H1 (cell line): ENCODE measurements around the gene DIPK1C. TPM values are rescaled to one million over a fixed set of nuclear protein-coding genes. Genes with fewer than 3 reads are reported as not detected.

ENCODE experiments used
- HDAC6 ChIP-seq: IDR thresholded peaks from one replicate; pipeline ENCODE4 v1.7.1; 2012; ENCODE audit warnings: low read depth, mild to moderate bottlenecking, inconsistent platforms, low read length, moderate library complexity
- JUN ChIP-seq: IDR thresholded peaks from 2 replicates; pipeline ENCODE4 v1.6.1; 2011; ENCODE audit warnings: low read depth, mild to moderate bottlenecking, improper control_type of control experiment, low read length
- polyA plus RNA-seq, 7 experiments: library from polyadenylated mRNA; depleted of rRNA in 3 of 7; stranded (reverse) in 5 of 7; unstranded in 2 of 7; fragments of >200 nt in 5 of 7; fragments of 200-250 nt in 2 of 7; gene quantifications; 1 replicate in 5 of 7; 2 replicates in 1 of 7; 4 replicates in 1 of 7; pipeline versions ENCODE4 v1.2.1 to v1.2.3, GENCODE V29; 2011 to 2013; ENCODE audit warnings: missing spikeins in 2 of 7, mixed read lengths in 2 of 7
- total RNA-seq: library from RNA; stranded (reverse); fragmentation: NEBNext Ultra II Directional; extraction: Animal tissue kit (Norgen Biotek cat#: 25700); gene quantifications from 2 replicates; pipeline ENCODE4 v1.2.1, GENCODE V29; 2021
- TF ChIP-seq, protein P1 (sequence below): fragments of 300-600 bp; sonication (generic); IDR thresholded peaks from 2 replicates; pipeline ENCODE4 v1.7.1; 2012; ENCODE audit warnings: low read length, moderate library complexity, mild to moderate bottlenecking, inconsistent platforms; ENCODE audit not compliant: insufficient replicate concordance

DIPK1C gene
- total and polyA plus RNA-seq, 2 of the 8 experiments (the other 6 are each of a cell fraction or from before 2014, with no cell fraction given) = 0.08 TPM; not detected in 1

GRCh38 chr18:74430231-74430630 lies 26.9 kb downstream of the DIPK1C start (continued):
- TF ChIP-seq, protein P1, sequence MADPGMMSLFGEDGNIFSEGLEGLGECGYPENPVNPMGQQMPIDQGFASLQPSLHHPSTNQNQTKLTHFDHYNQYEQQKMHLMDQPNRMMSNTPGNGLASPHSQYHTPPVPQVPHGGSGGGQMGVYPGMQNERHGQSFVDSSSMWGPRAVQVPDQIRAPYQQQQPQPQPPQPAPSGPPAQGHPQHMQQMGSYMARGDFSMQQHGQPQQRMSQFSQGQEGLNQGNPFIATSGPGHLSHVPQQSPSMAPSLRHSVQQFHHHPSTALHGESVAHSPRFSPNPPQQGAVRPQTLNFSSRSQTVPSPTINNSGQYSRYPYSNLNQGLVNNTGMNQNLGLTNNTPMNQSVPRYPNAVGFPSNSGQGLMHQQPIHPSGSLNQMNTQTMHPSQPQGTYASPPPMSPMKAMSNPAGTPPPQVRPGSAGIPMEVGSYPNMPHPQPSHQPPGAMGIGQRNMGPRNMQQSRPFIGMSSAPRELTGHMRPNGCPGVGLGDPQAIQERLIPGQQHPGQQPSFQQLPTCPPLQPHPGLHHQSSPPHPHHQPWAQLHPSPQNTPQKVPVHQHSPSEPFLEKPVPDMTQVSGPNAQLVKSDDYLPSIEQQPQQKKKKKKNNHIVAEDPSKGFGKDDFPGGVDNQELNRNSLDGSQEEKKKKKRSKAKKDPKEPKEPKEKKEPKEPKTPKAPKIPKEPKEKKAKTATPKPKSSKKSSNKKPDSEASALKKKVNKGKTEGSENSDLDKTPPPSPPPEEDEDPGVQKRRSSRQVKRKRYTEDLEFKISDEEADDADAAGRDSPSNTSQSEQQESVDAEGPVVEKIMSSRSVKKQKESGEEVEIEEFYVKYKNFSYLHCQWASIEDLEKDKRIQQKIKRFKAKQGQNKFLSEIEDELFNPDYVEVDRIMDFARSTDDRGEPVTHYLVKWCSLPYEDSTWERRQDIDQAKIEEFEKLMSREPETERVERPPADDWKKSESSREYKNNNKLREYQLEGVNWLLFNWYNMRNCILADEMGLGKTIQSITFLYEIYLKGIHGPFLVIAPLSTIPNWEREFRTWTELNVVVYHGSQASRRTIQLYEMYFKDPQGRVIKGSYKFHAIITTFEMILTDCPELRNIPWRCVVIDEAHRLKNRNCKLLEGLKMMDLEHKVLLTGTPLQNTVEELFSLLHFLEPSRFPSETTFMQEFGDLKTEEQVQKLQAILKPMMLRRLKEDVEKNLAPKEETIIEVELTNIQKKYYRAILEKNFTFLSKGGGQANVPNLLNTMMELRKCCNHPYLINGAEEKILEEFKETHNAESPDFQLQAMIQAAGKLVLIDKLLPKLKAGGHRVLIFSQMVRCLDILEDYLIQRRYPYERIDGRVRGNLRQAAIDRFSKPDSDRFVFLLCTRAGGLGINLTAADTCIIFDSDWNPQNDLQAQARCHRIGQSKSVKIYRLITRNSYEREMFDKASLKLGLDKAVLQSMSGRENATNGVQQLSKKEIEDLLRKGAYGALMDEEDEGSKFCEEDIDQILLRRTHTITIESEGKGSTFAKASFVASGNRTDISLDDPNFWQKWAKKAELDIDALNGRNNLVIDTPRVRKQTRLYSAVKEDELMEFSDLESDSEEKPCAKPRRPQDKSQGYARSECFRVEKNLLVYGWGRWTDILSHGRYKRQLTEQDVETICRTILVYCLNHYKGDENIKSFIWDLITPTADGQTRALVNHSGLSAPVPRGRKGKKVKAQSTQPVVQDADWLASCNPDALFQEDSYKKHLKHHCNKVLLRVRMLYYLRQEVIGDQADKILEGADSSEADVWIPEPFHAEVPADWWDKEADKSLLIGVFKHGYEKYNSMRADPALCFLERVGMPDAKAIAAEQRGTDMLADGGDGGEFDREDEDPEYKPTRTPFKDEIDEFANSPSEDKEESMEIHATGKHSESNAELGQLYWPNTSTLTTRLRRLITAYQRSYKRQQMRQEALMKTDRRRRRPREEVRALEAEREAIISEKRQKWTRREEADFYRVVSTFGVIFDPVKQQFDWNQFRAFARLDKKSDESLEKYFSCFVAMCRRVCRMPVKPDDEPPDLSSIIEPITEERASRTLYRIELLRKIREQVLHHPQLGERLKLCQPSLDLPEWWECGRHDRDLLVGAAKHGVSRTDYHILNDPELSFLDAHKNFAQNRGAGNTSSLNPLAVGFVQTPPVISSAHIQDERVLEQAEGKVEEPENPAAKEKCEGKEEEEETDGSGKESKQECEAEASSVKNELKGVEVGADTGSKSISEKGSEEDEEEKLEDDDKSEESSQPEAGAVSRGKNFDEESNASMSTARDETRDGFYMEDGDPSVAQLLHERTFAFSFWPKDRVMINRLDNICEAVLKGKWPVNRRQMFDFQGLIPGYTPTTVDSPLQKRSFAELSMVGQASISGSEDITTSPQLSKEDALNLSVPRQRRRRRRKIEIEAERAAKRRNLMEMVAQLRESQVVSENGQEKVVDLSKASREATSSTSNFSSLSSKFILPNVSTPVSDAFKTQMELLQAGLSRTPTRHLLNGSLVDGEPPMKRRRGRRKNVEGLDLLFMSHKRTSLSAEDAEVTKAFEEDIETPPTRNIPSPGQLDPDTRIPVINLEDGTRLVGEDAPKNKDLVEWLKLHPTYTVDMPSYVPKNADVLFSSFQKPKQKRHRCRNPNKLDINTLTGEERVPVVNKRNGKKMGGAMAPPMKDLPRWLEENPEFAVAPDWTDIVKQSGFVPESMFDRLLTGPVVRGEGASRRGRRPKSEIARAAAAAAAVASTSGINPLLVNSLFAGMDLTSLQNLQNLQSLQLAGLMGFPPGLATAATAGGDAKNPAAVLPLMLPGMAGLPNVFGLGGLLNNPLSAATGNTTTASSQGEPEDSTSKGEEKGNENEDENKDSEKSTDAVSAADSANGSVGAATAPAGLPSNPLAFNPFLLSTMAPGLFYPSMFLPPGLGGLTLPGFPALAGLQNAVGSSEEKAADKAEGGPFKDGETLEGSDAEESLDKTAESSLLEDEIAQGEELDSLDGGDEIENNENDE = no peak
- TF ChIP-seq JUN (no peak), HDAC6 (no peak)
